ENCODE data around the gene ROR1.
A peak's percentile ranks its signal among the peaks of the same experiment; 100 is the strongest.
"Not testable (repeated sequence)": the region's sequence is repeated elsewhere in the genome, so short reads cannot be mapped to it uniquely, and the experiment has no call there.

Gene ROR1

GRCh38 chr1:64209221-64209620 lies 435.4 kb downstream of the ROR1 start:
- TF ChIP-seq CTCF (IDR thresholded peaks at IDR 0.05; ENCODE audit: low read depth, low read length), result no peak; the same call in none of the 2 replicates
- no peak for DNase-seq (ENCODE audit: extremely low read depth, low read depth)

- TF ChIP-seq CTCF (IDR thresholded peaks at IDR 0.05; ENCODE audit: low read depth, low read length), result no peak
- DNase-seq (ENCODE audit: extremely low read depth, low read depth), result peak; percentile 11
Measured at GRCh38 chr1:64212031-64212430, 438.2 kb downstream of the ROR1 start.

- no peak for TF ChIP-seq CTCF (IDR thresholded peaks at IDR 0.05; ENCODE audit: low read depth, low read length)
- DNase-seq (ENCODE audit: extremely low read depth, low read depth), result no peak
Measured at GRCh38 chr1:64215576-64215975, 441.8 kb downstream of the ROR1 start.

GRCh38 chr1:64220241-64220640 lies 446.4 kb downstream of the ROR1 start:
- TF ChIP-seq CTCF (IDR thresholded peaks at IDR 0.05; ENCODE audit: low read depth, low read length), result no peak
- DNase-seq (ENCODE audit: extremely low read depth, low read depth), result no peak

GRCh38 chr1:64223329-64224151 lies 449.7 kb downstream of the ROR1 start:
- no peak for TF ChIP-seq CTCF (IDR thresholded peaks at IDR 0.05; ENCODE audit: low read depth, low read length)
- DNase-seq (ENCODE audit: extremely low read depth, low read depth), result peak; percentile 29

- DNase-seq (ENCODE audit: extremely low read depth, low read depth), result not testable (repeated sequence)
Measured at GRCh38 chr1:64224236-64224635, 450.4 kb downstream of the ROR1 start.

GRCh38 chr1:64228167-64228957 lies 454.5 kb downstream of the ROR1 start:
- TF ChIP-seq CTCF (IDR thresholded peaks at IDR 0.05; ENCODE audit: low read depth, low read length), result no peak
- no peak for DNase-seq (ENCODE audit: extremely low read depth, low read depth)
